ENCODE results near the gene PIGN.
"Not testable (repeated sequence)": the region's sequence is repeated elsewhere in the genome, so short reads cannot be mapped to it uniquely, and the experiment has no call there.

- not testable (repeated sequence) for TF ChIP-seq POLR2AphosphoS5 (IDR thresholded peaks at IDR 0.05; ENCODE audit: borderline replicate concordance, low read depth, low read length); EZH2 (IDR thresholded peaks at IDR 0.05); FOXP2 (optimal IDR thresholded peaks at IDR 0.05; ENCODE audit: control extremely low read depth, extremely low read length, insufficient read depth)
Measured at GRCh38 chr18:62034286-62034685, 152.6 kb downstream of the PIGN start.
